T47D (cell line): ENCODE measurements around the gene TIAM1.

Experiments used
- DNase-seq, 2 experiments: peaks; one replicate each; pipeline versions ENCODE4 v3.0.0 to v3.0.0-alpha.2; 2011 to 2012; ENCODE audit warnings: low read depth in 1 of 2, low spot score in 1 of 2
- JUND ChIP-seq: IDR thresholded peaks from 2 replicates; pipeline ENCODE4 v1.6.1; 2012; ENCODE audit warnings: low read depth
- in situ Hi-C: cut with HindIII; loops from 2 replicates; pipeline ENCODE4 v1.10.0; 2016; ENCODE audit warnings: low sequenced_read_pairs, low pct_unique_long_range_greater_than_20kb

Gene TIAM1

DNA sequence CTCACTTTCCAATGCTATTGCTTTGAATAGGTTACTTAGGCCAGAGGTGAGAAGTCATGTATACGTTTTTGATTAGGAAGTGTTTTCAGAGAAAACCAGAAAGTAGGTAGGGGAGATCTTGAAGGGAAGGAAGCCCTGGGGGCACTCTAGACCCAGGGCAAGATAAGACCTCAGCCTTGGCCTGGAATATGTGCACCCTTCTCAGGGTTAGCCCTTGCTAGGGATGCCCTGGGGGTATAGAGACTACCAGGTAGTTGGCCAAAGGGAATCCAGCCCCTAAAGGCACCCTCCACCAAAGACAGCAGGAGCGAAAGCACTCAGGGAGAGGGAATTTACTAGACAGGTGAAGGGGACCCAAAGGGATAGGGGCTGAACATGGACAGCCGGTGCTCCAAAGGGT is 7.0 kb downstream of the TIAM1 start:
- DNase-seq: no peak
- in situ Hi-C loops: no loop called here
- TF ChIP-seq JUND: no peak

GRCh38 chr21:31336739-31337040 is 7.4 kb downstream of the TIAM1 start:
- DNase-seq: no peak
- no peak for TF ChIP-seq JUND
- in situ Hi-C loops: no loop called here

GRCh38 chr21:31335957-31336738 is 7.9 kb downstream of the TIAM1 start:
- in situ Hi-C loops: no loop called here
- no peak for TF ChIP-seq JUND
- no peak for DNase-seq

- no peak for TF ChIP-seq JUND
- in situ Hi-C loops: no loop called here
- peak in 1 of 2 experiments; percentile 43 for DNase-seq
These were observed 9.4 kb downstream of the TIAM1 start for GRCh38 chr21:31334648-31335121.

- no peak for TF ChIP-seq JUND
- DNase-seq: no peak
- in situ Hi-C loops: no loop called here
These were observed 11.5 kb downstream of the TIAM1 start for GRCh38 chr21:31332525-31332924.

DNA sequence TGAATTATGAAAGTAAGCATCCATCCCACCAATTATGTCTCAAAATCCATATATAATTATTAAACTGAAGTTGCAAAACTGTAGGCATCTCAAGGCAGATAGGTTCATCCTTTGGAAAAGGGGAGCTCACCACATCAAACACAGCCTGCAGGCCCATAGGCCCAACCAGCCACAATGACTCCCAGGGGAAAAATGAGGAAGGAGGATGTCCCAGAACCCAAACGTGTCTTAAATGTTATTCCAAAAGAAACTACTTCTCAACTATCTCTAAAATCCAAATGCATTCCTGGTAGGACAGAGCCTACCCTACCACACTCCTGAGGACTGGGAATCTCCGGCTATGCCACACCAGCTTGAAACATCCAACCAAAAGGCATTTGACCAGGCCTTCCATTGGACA is 12.8 kb downstream of the TIAM1 start:
- in situ Hi-C loops: no loop called here
- TF ChIP-seq JUND: no peak

DNA sequence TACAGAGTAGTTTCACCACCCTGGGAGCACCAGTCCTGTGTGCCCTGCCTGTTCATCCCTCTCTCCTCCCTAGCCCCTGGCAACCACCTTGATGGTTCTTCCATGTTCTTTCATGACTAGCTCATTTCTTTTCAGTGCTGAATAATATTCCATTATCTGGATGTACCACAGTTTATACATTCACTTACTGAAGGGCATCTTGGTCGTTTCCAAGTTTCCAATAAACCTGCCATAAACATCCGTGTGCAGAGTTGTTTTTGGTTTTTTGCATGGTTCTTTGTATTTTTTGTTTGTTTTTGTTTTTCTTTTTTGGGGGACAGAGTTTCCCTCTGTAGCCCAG is 13.9 kb downstream of the TIAM1 start:
- no peak for DNase-seq
- in situ Hi-C loops: no loop called here

More for the DNA sequence above, 12.8 kb downstream of the TIAM1 start:
- DNase-seq: no peak

DNA sequence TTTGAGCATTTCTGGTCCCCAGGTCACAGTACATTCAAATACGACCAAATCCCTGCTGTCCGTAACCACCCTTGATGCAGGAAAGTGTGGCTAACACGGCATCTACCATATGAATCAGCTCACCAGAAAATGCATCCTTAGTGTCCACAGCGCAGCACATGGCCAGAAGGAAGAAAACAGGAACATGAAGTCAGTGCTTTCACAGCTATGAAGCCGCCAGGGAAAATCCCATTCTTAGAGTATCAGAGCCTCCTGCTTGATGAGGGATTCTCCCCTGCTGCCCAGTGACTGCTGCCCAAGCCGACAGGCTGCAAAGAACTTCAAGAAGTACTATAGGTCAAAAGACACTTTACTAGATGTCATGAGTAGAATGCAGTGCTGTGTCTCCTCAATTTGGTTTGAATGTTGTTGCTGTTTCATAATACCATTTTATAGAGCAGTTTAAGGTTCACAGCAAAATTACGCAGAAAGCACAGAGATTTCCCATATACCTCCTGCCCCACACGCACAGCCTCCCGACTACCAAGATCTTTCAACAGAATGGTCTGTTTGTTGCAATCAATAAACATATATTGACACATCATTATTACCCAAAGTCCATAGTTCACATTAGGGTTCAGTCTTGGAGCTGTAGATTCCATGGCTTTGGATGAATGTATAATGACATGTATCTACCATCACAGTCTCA is 14.5 kb downstream of the TIAM1 start:
- in situ Hi-C loops: no loop called here

More for the DNA sequence above, 13.9 kb downstream of the TIAM1 start:
- no peak for TF ChIP-seq JUND

GRCh38 chr21:31326522-31327242 is 17.4 kb downstream of the TIAM1 start:
- no peak for DNase-seq
- in situ Hi-C loops: no loop called here
- no peak for TF ChIP-seq JUND

More for the DNA sequence above, 14.5 kb downstream of the TIAM1 start:
- no peak for DNase-seq
- no peak for TF ChIP-seq JUND

GRCh38 chr21:31318971-31319370 is 25.1 kb downstream of the TIAM1 start:
- in situ Hi-C loops: no loop called here
- DNase-seq: no peak
- TF ChIP-seq JUND: no peak

DNA sequence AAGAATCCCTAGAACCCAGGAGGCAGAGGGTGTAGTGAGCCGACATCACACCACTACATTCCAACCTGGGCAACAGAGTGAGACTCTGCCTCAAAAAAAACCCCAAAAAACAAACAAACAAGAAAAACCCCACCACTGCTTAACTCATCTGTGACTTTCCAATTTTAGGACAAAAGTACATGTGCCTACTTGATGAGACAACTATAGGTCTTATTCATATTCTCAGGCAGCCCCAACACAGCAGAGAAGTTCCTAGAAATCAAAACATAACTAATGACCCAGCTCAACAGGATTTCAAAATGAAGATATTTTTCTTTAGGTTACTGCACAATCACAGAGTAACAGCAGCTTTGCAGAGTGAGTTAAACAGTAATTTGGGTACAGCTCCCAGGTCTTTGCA is 26.4 kb downstream of the TIAM1 start:
- DNase-seq: no peak
- in situ Hi-C loops: no loop called here
- no peak for TF ChIP-seq JUND

DNA sequence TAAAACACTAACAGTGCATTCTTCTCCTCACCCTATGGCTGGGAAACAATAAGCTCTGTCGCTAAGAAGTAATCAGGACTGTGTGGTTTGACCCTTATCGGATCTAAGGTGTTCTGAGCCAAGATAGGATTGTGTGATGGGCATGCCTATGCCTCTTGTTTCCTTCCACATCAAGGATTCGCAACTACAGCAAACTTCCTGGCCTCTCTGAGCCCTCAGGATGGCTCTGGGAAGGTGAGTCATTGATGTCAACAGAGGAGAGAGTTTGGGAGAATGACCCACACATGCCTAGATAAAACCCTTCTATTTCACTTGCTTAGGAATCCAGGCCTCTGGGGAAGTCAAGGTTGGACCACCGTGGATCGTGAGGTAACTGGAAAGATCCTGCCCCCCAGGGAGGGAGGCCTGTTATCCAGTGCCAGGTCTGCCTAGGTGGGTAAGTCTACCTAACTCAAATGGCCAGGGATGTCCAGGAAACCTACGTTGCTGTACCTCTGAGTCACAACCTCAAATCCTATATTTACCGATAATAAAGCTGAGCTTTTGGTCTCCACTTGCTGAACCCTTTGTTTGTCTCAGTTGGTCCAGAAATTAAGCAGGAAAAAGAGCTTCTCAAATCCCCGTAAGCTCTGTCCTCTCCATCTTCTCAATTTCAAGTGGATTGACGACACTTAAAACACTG is 27.4 kb downstream of the TIAM1 start:
- DNase-seq: no peak

More for the DNA sequence above, 27.4 kb downstream of the TIAM1 start:
- in situ Hi-C loops: no loop called here
- TF ChIP-seq JUND: no peak
